Measurements from ENCODE around the gene SLC22A1. TPM values are rescaled to one million over a fixed set of nuclear protein-coding genes. Genes with fewer than 3 reads are reported as not detected.

SLC22A1 gene
- polyA plus RNA-seq, 2 of the 4 experiments (the other 2 are of a cell fraction): 2.1 TPM

DNA sequence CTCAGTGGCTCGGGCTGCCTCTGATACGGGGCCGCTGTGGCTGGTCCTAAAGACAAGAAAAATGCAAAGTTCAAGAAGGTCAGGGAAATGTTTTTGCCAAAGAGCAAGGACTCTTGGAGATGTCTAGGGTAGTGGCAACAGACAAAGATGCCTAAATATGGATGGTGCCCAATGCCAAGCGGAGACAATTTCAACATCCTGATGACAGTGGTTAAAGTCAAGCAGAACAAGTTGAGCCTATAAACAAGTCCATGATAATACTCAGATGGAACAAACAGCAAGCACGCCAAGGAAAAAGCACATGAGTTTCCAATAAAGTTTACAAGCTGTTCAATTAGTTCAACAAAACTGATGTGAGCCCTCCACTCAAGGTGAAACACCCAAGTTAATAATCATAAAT, 51.1 kb downstream of the SLC22A1 start:
- Histone ChIP-seq H3K4me2 (no peak overlapping the region), H3K9me3 (no peaks in the 10 kb centered on the region), H3K4me3 (no peak overlapping the region), H3K4me1 (peaks cover 13% of the 10 kb centered on the region; the same call in 2 of the 3 replicates), H3K27ac (no peak overlapping the region)
- ChIA-PET POLR2A (no interaction called here), CTCF (interaction anchor here (1.4 kb wide), 1 partner anchor 35 kb away, joined by 4 read pairs; no protein-coding TSS in a partner anchor)
- FAIRE-seq: no peak
- DNase-seq (ENCODE audit: low read depth in 1 of 2, low spot score in 1 of 2): no peak
- TF ChIP-seq TP53 (CRISPR knock-in tag; IDR thresholded peaks at IDR 0.05) (no peak), MAFK (IDR thresholded peaks at IDR 0.05; ENCODE audit: partially characterized antibody) (no peak), JUN (IDR thresholded peaks at IDR 0.05) (no peak), MYC (IDR thresholded peaks at IDR 0.05; ENCODE audit: borderline replicate concordance, low read length) (no peak), CBX2 (IDR thresholded peaks at IDR 0.05; ENCODE audit: borderline replicate concordance, low read depth) (no peak), PBX3 (IDR thresholded peaks at IDR 0.05) (no peak), BCL3 (IDR thresholded peaks at IDR 0.05) (no peak), FOSB (CRISPR knock-in tag; IDR thresholded peaks at IDR 0.05) (no peak), SMC3 (IDR thresholded peaks at IDR 0.05) (no peak), ZFP36 (IDR thresholded peaks at IDR 0.05; ENCODE audit: borderline replicate concordance, partially characterized antibody) (no peak), FOSL2 (IDR thresholded peaks at IDR 0.05) (no peak), FOSL2 (CRISPR knock-in tag; IDR thresholded peaks at IDR 0.05) (no peak), HOXA7 (CRISPR knock-in tag; IDR thresholded peaks at IDR 0.05) (no peak), CHD4 (IDR thresholded peaks at IDR 0.05; ENCODE audit: borderline replicate concordance) (no peak), KDM5A (IDR thresholded peaks at IDR 0.05) (no peak), RCOR1 (IDR thresholded peaks at IDR 0.05; ENCODE audit: low read depth, low read length) (no peak), NFE2L2 (conservative IDR thresholded peaks at IDR 0.05; ENCODE audit: low read length) (no peak), HOXB5 (CRISPR knock-in tag; IDR thresholded peaks at IDR 0.05) (no peak)
- TF ChIP-seq, protein P1, sequence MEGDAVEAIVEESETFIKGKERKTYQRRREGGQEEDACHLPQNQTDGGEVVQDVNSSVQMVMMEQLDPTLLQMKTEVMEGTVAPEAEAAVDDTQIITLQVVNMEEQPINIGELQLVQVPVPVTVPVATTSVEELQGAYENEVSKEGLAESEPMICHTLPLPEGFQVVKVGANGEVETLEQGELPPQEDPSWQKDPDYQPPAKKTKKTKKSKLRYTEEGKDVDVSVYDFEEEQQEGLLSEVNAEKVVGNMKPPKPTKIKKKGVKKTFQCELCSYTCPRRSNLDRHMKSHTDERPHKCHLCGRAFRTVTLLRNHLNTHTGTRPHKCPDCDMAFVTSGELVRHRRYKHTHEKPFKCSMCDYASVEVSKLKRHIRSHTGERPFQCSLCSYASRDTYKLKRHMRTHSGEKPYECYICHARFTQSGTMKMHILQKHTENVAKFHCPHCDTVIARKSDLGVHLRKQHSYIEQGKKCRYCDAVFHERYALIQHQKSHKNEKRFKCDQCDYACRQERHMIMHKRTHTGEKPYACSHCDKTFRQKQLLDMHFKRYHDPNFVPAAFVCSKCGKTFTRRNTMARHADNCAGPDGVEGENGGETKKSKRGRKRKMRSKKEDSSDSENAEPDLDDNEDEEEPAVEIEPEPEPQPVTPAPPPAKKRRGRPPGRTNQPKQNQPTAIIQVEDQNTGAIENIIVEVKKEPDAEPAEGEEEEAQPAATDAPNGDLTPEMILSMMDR (IDR thresholded peaks at IDR 0.05): no peak
- TF ChIP-seq, protein P2, sequence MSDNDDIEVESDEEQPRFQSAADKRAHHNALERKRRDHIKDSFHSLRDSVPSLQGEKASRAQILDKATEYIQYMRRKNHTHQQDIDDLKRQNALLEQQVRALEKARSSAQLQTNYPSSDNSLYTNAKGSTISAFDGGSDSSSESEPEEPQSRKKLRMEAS (IDR thresholded peaks at IDR 0.05): no peak
- no peak for ATAC-seq
- WGBS (ENCODE audit: missing lambda C conversion rate): 86% methylated on average over 5 of the region's 5 CpGs

DNA sequence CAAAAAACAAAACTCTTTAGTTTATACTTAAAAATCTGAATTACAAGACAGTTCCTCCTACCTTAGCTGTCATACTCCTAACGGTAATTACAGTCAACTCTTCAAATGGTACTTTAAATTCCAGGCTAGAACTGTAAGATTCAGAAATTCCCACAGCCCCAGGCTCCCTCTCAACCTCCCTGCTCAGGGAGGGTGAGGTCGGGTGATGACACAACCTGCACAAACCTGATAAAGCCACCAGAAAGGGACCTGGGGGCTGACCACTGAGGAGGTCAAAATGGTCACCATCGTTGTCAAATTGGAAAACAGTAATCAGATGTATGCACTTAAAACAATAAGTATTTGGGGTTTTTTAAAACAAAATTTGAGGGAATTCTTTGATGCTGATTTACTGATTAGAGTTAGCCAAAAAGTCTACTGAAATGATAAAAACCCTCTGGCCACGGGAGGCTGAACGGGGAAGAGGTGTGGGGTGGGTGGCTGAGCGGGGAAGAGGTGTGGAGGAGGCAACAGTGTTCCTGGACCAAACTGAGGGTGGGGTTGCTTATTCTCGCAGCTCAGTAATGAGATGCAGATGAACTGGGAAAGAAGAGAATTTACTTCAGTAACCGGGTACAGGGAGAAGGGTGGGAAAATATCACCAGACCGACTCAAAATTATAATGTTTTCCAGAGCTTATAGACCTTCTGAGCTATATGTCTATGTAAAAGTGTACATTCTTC, 52.4 kb downstream of the SLC22A1 start:
- CTCF ChIA-PET: no interaction called here
- Histone ChIP-seq H3K27ac (peak overlapping the region in 1 of 2 experiments; percentile 63; a peak in 2 of 6 replicates), H3K9me3 (no peaks in the 10 kb centered on the region), H3K4me1 (peaks cover 13% of the 10 kb centered on the region; the same call in 2 of the 3 replicates), H3K4me3 (no peak overlapping the region), H3K4me2 (no peak overlapping the region)
- ATAC-seq (peak in 1 of 2 experiments; percentile 33; a peak in 2 of 6 replicates), DNase-seq (ENCODE audit: low read depth in 1 of 2, low spot score in 1 of 2) (no peak), FAIRE-seq (no peak)
- WGBS (ENCODE audit: missing lambda C conversion rate): 71% methylated on average over 9 of the region's 9 CpGs
- TF ChIP-seq, protein P2 (IDR thresholded peaks at IDR 0.05): no peak
- no peak for TF ChIP-seq ELK1 (IDR thresholded peaks at IDR 0.05; ENCODE audit: low read depth, low read length)
- TF ChIP-seq HOXA7 (CRISPR knock-in tag; IDR thresholded peaks at IDR 0.05): no peak
- TF ChIP-seq HOXB13 (CRISPR knock-in tag; IDR thresholded peaks at IDR 0.05; ENCODE audit: low read depth): no peak
- no peak for TF ChIP-seq USF2 (IDR thresholded peaks at IDR 0.05)
- TF ChIP-seq RAD21 (conservative IDR thresholded peaks at IDR 0.05 in 1 of 2, IDR thresholded peaks at IDR 0.05 in 1 of 2): no peak
- TF ChIP-seq NFE2L2 (conservative IDR thresholded peaks at IDR 0.05; ENCODE audit: low read length): no peak
- no peak for TF ChIP-seq FOXS1 (CRISPR knock-in tag; IDR thresholded peaks at IDR 0.05)
- no peak for TF ChIP-seq MYC (IDR thresholded peaks at IDR 0.05; ENCODE audit: borderline replicate concordance, low read length)
- no peak for TF ChIP-seq EHMT2 (IDR thresholded peaks at IDR 0.05; ENCODE audit: low read depth)
- POLR2A ChIA-PET: no interaction called here

Measured in A549 (cell line).